ENCODE measurements around the gene TSEN54.

DNA sequence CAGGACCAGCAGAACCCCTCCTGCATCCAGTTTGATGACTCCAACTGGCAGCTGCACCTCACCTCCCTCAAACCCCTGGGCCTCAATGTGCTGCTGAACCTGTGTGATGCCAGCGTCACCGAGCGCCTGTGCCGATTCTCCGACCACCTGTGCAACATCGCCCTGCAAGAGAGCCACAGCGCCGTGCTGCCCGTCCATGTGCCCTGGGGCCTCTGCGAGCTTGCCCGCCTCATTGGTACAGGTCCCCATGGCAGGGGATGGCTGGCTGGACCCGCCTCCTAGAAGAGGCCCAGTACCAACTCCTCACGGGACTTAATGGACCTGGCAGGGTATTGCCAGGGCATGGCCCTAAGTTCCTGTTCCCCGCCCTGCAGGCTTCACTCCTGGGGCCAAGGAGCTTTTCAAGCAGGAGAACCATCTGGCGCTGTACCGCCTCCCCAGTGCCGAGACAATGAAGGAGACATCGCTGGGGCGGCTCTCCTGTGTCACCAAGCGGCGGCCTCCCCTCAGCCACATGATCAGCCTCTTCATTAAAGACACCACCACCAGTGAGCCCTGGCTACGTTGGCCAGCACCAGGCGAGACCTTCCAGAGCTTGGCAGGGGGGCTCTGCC is 23.7 kb upstream of the TSEN54 start:
- TF ChIP-seq POLR2AphosphoS5 (IDR thresholded peaks at IDR 0.05; ENCODE audit: borderline replicate concordance, low read depth, low read length): no peak
- no peak for TF ChIP-seq FOXP2 (optimal IDR thresholded peaks at IDR 0.05; ENCODE audit: control extremely low read depth, extremely low read length, insufficient read depth)

All from SK-N-MC (cell line).